ENCODE measurements around the gene HERPUD1. TPM values are rescaled to one million over a fixed set of nuclear protein-coding genes. Genes with fewer than 3 reads are reported as not detected.
"Not testable (repeated sequence)": the region's sequence is repeated elsewhere in the genome, so short reads cannot be mapped to it uniquely, and the experiment has no call there.

The HERPUD1 gene
- polyA plus RNA-seq, 1 experiment: 306 TPM

DNA sequence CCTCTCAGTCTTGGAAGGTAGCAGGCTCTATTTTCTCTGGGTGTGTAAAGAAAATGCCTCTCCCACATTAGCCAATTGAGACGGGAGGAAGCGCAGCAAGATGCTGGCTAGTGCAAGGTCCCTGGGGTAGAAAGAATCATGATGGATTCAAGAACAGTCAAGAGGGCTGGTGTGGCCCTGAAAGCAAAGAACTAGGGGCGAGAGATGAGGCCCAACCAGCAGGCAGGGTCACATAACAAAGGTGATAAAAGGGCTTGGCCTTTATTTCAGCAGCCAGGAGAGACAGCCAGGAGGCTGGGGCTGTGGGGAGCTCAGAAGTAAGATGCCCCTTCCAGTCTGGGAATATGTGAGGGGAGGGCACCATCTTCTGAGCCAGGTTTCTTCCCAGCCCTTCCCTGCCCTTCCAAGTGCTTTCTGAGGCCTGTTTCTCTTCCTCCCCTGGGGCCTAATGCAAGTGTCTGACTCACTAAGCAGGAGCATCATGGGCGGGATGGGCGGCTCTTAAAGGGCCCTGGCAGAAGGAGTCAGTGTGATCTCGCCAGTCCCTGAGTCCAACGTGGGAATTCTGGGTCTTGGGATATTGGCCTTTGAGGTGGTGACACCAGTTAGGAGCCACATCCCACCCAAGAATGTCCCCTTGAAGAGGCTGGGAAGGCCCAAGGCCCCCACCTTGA, 53.5 kb downstream of the HERPUD1 start:
- no peaks in the 10 kb centered on the region for H3K27me3 ChIP-seq (ENCODE audit: control insufficient read depth, insufficient read depth, low read length)
- CTCF ChIA-PET: interaction anchor here (0.6 to 1.3 kb wide), 2 partner anchors 15 to 560 kb away, joined by 3 read pairs; no protein-coding TSS in a partner anchor
- DNase-seq (ENCODE audit: low read depth): peak; percentile 38
- POLR2A ChIA-PET: no interaction called here
- TF ChIP-seq, protein P1, sequence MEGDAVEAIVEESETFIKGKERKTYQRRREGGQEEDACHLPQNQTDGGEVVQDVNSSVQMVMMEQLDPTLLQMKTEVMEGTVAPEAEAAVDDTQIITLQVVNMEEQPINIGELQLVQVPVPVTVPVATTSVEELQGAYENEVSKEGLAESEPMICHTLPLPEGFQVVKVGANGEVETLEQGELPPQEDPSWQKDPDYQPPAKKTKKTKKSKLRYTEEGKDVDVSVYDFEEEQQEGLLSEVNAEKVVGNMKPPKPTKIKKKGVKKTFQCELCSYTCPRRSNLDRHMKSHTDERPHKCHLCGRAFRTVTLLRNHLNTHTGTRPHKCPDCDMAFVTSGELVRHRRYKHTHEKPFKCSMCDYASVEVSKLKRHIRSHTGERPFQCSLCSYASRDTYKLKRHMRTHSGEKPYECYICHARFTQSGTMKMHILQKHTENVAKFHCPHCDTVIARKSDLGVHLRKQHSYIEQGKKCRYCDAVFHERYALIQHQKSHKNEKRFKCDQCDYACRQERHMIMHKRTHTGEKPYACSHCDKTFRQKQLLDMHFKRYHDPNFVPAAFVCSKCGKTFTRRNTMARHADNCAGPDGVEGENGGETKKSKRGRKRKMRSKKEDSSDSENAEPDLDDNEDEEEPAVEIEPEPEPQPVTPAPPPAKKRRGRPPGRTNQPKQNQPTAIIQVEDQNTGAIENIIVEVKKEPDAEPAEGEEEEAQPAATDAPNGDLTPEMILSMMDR (IDR thresholded peaks at IDR 0.05; ENCODE audit: insufficient read depth, low read depth, low read length): no peak
- no peak overlapping the region for H3K4me3 ChIP-seq (ENCODE audit: low read depth, low read length)
- H3K36me3 ChIP-seq (ENCODE audit: control insufficient read depth, insufficient read depth, low read length): no peaks in the 10 kb centered on the region; the same call in none of the 2 replicates

DNA sequence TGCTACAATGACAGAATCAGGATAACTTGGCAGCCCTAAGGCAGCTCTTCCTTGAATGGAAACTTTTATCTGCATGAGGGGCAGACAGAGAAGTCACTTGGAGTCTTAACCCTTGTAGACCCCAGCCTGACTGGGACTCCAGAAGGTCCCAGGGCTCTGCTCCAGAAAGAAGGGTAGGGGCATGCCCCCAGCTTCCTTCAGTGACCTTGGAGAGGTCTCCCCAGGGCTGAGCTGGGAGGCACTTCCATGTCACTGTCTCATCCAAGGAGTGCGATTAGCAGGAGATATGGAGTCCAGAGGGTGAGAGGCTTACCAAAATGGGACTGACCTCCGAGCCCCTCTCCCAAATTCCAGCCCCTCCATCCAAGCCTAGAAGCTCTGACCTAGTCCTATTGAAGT, 54.0 kb downstream of the HERPUD1 start:
- H3K27me3 ChIP-seq (ENCODE audit: control insufficient read depth, insufficient read depth, low read length): no peaks in the 10 kb centered on the region
- POLR2A ChIA-PET: no interaction called here
- no peak for DNase-seq (ENCODE audit: low read depth)
- no peak overlapping the region for H3K4me3 ChIP-seq (ENCODE audit: low read depth, low read length)
- CTCF ChIA-PET: interaction anchor here (0.6 to 1.3 kb wide), 3 partner anchors 16 to 560 kb away, joined by 3 to 4 read pairs (median 3); no protein-coding TSS in a partner anchor
- TF ChIP-seq, protein P1 (IDR thresholded peaks at IDR 0.05; ENCODE audit: insufficient read depth, low read depth, low read length): no peak
- no peaks in the 10 kb centered on the region; the same call in none of the 2 replicates for H3K36me3 ChIP-seq (ENCODE audit: control insufficient read depth, insufficient read depth, low read length)

DNA sequence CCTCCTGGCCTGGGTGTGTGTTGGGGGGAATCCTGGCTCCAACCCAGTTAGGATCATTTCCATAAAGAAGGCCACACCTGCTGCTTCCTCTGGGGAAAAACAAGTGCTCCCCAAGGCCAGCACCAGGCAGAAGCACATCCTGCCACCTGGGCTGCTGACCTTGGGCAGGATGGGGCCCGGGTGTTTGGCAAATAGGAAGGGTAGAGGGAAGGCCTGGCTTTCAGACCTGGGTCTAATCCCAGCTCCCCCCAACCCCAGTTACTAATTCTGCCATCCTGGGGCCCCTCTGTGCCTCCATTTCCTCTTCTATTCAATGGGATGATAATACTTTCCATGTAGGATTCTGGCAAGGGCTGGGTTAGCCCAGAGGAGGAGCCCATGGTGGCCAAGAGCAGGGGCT, 54.4 kb downstream of the HERPUD1 start:
- Histone ChIP-seq H3K27me3 (ENCODE audit: control insufficient read depth, insufficient read depth, low read length) (no peaks in the 10 kb centered on the region), H3K36me3 (ENCODE audit: control insufficient read depth, insufficient read depth, low read length) (no peaks in the 10 kb centered on the region; the same call in none of the 2 replicates), H3K4me3 (ENCODE audit: low read depth, low read length) (no peak overlapping the region)
- ChIA-PET POLR2A (no interaction called here), CTCF (interaction anchor here (1.0 to 1.3 kb wide), 4 partner anchors 16 to 59 kb away, joined by 3 to 4 read pairs (median 4); no protein-coding TSS in a partner anchor)
- no peak for DNase-seq (ENCODE audit: low read depth)
- TF ChIP-seq, protein P1 (IDR thresholded peaks at IDR 0.05; ENCODE audit: insufficient read depth, low read depth, low read length): no peak

DNA sequence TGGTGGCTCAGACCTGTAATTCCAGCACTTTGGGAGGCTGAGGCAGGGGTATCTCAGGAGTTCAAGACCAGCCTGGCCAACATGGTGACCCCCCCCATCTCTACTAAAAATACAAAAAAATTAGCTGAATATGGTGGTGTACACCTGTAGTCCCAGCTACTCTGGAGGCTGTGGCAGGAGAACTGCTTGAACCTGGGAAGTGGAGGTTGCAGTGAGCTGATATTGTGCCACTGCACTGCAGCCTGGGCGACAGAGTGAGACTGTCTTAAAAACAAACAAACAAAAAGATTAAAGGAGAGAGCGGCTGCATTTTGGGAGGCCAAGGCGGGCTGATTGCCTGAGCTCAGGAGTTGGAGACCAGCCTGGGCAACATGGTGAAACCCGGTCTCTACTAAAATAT, 55.0 kb downstream of the HERPUD1 start:
- H3K36me3 ChIP-seq (ENCODE audit: control insufficient read depth, insufficient read depth, low read length); DNase-seq (ENCODE audit: low read depth); H3K4me3 ChIP-seq (ENCODE audit: low read depth, low read length); POLR2A ChIA-PET; H3K27me3 ChIP-seq (ENCODE audit: control insufficient read depth, insufficient read depth, low read length): not testable (repeated sequence)
- CTCF ChIA-PET: interaction anchor here (1.0 to 1.1 kb wide), 3 partner anchors 19 to 58 kb away, joined by 3 to 4 read pairs (median 4); no protein-coding TSS in a partner anchor

DNA sequence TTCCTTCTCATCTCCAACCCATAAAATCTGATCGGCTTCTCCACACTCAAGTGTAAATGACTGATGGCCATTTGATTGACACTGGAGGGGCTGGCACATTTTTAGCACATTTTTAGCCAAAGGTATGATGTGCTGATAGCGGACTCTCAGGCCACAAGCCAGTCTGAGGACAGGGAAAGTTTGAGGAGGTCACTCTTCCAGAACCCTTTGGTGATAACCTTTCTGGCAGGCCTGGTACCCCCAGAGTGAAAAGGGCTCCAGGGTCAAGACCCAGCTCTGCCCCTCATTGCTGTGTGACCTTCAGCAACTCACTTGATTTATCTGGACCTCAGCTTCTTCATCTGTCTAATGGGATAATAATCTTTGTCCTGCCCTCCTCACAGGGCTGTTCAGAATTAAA, 55.8 kb downstream of the HERPUD1 start:
- POLR2A ChIA-PET: no interaction called here
- Histone ChIP-seq H3K4me3 (ENCODE audit: low read depth, low read length) (no peak overlapping the region), H3K27me3 (ENCODE audit: control insufficient read depth, insufficient read depth, low read length) (no peaks in the 10 kb centered on the region), H3K36me3 (ENCODE audit: control insufficient read depth, insufficient read depth, low read length) (no peaks in the 10 kb centered on the region; the same call in none of the 2 replicates)
- TF ChIP-seq, protein P1 (IDR thresholded peaks at IDR 0.05; ENCODE audit: insufficient read depth, low read depth, low read length): no peak
- CTCF ChIA-PET: no interaction called here
- DNase-seq (ENCODE audit: low read depth): no peak
